Measurements from ENCODE around the gene FRS3.

FRS3 gene

DNA sequence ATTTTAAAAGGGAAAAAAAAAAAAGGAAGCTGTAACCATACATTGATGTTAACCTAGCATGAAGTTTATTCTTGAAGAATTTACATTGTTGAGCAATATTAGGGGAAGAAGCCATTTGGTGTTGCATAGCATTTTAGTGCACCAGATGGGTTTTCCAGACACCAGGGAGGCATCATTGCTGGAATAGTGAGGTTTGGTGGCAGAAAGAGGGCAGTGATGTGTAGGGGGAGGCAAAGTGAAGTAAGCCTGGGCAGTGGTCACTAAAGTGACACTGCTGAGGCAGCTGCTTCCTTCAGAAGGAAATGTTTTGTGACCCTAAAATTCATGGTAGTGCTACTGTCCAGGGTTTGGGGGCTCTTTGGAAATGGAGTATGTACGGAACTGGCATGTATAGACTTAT is 10.3 kb upstream of the FRS3 start:
- DNase-seq (ENCODE audit: low spot score) = no peak

DNA sequence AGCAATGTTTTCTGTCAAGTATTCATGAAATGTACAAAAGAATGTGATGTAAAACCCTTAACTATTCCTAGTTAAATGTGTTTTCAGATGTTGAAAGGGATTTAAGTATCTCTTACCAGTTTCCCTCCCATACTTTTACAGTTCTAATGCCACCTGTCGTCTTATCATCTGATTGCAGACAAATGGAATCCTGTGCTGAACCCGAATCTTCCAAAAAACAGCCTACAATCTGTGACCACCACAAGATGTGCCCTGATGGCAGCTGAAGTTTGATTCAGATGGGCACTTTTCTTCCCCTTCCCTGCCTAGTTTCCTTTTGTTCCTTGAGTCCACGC is 9.7 kb upstream of the FRS3 start:
- DNase-seq (ENCODE audit: low spot score) = no peak

DNA sequence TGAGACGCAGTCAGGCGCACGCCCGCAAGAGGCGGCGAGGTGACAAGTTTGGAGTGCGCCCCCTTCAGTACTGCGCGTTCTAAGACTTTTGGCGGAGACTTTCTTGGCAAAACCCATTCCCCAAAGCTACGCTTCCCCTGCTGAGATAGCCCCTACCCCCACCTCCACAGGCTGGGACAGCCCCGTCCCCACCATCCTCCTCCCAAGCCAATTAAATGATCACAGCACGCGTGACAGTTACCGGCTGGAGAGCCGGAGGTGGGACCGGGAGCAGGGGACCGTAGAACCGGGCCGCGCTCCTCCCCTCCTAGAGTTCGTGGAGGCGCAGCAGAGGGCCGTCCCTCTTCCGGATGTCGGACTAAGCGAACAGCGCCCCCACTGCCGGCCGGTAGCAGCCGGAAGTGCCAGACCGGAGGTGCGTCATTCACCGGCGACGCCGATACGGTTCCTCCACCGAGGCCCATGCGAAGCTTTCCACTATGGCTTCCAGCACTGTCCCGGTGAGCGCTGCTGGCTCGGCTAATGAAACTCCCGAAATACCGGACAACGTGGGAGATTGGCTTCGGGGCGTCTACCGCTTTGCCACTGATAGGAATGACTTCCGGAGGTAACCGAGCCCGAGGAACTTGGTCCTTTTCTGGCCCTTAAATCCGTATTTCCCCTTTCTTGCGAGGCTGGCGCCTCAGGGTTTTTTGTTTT is 7.7 kb upstream of the FRS3 start, which contains the start of gene TOMM6:
TSS of gene TOMM6 (plus strand) at position 476 of the 699 bp plus-strand sequence. CDS start at position 480, 4 bp downstream.
- DNase-seq (ENCODE audit: low spot score) = peak; percentile 94

DNA sequence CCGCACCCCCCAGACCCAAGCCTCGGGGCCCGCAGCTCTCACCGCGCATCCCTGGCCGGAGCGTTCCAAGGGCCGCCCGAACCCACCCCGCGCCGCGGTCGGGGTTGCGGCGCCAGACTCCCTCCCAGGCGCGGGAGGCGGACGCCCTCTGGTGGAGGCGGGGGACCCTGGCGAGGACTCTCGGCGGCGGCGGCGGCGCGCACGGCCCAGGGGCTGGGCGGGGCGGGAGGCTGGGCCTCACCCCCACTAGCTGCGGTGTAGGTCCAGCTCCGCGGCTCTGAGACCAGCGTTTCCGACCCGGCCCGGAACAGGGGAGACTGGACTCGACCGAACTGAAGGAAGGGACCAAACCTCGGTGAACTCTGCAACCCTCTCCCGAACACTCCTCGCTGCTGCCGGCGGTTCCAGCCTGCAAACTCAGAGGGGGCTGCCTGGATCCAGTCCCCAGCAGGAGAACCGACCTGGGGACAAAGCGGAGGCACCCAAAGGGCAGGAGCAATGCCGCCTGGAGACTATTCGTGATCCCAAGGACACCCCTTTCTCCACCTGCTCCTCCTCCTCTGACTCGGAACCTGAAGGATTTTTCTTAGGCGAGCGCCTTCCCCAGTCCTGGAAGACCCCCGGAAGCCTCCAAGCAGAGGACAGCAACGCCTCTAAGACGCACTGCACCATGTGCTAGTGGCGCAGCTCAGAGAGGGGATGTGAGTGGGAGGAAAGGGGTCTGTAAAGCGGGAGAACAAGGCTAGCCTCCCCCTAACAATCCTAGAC is 6.9 kb upstream of the FRS3 start:
- peak; percentile 94 for DNase-seq (ENCODE audit: low spot score)

DNA sequence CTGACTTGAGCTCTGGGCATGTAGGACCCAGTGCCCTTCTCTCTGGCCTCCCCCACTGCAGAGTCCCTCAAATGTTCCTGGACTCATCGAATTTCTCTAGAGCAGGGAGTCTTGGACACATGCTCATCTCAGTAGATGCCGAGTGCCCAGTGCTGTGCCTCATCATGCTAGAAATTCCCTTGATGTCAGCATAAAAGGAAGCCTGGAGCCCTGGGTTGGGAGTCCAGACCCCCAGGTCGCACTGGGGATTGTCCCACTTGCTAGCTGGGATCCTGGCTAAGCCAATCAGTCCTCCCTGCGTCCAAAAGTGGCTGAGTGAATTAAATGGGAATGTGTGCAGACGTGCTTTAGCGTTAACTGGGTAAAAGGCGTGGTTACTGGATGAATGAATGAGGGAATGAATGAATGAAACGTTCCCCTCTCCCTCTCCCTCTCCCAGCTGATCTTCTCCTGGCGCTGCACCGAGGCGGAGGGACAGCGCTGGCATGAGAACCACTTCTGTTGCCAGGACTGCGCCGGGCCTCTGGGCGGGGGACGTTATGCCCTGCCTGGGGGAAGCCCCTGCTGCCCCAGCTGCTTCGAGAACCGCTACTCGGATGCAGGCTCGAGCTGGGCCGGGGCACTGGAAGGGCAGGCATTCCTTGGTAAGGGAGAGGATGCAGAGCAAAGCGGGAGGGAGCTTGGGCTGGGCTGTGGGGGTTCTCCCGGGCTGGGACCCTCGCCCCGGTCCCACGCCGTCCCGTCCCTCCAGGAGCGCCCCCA is 6.2 kb upstream of the FRS3 start:
- peak; percentile 59 for DNase-seq (ENCODE audit: low spot score)

DNA sequence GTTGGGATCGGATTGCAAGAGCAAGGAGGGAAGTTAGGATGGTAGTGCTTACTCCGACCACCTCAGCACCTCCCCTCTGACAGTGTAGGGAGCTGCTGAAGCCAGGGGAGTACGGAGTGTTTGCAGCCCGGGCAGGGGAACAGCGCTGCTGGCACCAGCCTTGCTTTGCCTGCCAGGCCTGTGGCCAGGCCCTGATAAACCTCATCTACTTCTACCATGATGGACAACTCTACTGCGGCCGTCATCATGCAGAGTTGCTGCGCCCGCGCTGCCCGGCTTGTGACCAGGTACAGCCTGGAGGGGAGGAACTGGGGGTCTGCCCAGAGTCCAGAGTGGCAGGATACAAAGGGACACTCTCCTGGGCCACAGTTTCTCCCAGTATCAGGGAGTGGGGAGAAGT is 5.6 kb upstream of the FRS3 start:
- no peak for DNase-seq (ENCODE audit: low spot score)

DNA sequence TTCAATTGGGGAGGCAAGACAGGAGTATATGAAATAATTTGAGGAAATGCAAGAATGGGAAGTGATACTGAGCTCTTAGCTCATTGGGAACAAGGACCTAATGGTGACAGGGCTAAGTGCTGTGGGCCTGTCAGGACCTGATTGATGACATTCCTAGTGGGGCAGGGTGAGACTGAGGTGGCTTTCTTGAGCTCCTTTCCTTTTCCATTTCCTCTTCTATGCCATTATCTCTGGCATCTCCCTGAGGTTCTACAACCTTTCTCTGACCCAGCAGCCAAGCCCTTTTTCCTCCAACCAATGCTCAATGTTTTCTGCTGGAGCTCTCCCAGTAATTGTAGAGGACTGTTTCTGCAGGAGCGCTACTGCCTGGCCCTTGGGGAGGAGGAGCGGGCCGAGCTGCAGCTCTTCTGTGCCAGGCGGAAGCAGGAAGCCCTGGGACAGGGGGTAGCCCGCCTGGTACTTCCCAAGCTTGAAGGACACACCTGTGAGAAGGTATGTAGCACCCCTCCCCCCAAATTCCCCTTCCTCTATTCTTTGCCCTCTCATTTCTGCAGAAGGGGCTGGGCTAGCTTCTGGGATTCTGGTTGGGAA is 5.0 kb upstream of the FRS3 start:
- DNase-seq (ENCODE audit: low spot score) = no peak

DNA sequence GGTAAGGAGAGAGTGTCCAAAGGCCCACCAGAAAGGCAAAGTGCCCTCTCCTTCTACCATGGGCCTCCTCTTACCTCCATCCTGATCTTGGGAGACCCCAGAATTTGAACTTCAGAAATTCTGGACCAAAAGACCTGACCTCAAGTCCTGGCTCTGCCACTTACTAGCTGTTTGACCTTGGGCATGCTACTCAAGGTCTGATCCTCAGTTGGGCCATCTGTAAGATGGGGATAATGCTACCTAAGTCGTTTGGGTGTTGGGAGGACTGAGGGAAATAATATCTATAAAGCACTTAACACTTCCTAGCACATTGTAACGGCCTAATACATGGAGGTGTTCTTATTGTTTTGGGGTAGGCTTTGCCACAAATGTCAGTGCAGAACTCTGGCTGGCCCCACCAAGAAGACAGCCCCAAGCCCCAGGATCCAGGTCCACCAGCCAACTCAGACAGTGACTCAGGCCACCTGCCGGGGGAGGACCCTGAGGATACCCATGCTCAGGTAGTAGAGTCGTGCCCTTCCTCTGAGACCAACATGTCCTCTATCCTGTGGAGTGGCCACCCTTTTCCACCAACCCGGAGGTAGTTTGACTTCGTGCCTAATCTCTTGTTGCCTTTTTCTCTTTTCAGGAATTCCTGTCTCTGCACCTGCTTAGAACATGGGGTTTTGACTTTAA is 3.5 kb upstream of the FRS3 start:
- DNase-seq (ENCODE audit: low spot score) = no peak

DNA sequence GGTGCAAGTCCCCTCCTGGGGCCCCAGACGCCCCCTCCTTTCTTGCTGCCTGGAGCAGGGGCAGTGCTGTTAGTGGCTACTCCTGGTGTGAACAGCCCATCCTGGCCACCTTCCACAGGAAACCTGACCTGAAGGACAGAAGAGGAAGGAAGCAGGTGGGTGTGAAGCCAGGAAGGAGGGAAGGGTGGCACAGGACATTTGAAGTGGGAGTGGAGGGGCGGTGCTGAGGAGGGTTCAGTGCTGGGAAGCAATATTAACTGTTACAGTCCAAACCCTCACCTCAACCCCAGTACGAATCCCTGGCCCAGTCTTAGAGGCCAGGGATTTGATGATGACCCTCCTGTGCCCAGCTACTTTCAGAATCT is 1.6 kb upstream of the FRS3 start:
- DNase-seq (ENCODE audit: low spot score) = no peak

DNA sequence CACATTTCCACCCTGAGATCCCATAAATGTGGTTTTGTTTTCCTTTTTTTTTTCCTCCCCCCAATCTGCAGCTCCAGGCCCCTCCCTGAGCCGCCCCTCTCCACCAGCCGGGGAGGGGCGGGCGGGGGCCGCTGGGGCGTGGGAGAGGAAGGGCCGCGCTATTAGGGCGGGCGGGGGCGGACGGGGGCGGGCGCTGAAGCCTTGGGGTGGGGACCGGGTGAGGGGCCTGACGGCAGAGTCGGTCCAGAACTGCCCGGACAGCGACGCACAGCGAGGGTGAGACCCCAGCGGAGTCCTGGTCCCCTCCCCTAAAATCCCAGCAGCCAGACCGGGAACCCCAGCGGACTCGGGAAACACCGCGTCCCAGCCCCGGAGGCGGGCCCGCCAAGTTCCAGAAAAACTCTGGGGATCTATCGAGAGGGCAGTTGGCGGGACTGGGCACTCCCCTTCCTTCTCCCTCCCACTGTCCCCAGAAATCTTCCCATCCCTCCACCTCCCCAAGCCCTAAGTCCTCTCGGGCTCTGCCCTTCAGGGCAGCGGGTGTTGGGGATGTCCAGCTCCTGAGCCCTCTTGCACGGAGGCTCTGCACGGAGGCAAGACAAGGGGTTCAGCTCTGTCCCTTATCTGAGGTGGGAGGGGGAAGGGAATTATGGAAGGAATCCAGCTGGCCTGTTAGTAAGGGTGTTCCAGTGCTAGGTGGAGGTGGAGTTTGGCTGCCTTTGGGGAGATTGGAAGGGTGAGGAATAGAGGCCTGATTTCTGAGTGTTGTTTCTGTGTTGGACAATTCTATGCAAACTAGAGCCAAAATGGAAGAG is 1.1 kb upstream of the FRS3 start, which contains the start of gene PRICKLE4:
TSS of gene PRICKLE4 (plus strand) at position 232 of the 815 bp plus-strand sequence. CDS start 2,692 bp downstream, outside the sequence.
- peak; percentile 54 for DNase-seq (ENCODE audit: low spot score)

DNA sequence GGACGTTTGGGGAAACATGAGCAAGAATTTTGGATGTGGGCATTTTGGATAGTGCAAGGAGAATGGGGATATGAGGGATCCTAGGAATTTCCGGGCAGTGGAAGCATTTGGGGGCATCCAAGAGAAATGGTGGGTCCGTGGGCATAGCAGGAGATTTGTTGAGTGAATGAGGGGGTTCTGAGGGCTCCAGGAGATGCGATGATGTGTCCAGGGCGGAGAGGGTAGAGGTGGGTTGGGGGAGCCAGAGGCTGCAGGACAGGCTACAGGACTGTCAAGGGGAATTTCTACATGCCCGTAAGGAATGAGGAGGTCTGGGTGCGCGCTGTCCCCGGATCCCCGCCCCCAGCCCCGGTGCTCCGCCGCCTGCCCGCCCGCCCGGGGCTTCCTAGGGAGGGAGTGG is 364 bp downstream of the FRS3 start:
- DNase-seq (ENCODE audit: low spot score) = no peak

DNA sequence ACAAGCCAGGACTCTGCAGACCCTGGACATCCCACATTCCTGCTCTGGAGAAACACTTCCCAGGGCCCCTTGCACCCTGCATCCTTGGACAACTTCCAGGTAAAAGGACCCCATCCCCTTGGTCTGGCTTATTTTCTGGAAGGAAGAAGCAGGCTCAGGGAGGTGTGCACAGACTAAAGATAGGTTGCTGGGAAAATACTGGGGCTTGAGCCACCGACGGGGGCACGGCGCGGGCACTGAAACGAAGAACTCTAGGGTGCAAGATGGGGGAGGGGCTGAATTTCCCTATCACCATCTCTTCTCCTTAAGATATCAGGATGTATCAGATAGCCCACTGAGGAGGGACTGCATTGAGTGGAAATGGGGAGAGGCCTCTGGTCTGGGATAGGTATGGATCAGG is 805 bp downstream of the FRS3 start:
- DNase-seq (ENCODE audit: low spot score) = no peak

DNA sequence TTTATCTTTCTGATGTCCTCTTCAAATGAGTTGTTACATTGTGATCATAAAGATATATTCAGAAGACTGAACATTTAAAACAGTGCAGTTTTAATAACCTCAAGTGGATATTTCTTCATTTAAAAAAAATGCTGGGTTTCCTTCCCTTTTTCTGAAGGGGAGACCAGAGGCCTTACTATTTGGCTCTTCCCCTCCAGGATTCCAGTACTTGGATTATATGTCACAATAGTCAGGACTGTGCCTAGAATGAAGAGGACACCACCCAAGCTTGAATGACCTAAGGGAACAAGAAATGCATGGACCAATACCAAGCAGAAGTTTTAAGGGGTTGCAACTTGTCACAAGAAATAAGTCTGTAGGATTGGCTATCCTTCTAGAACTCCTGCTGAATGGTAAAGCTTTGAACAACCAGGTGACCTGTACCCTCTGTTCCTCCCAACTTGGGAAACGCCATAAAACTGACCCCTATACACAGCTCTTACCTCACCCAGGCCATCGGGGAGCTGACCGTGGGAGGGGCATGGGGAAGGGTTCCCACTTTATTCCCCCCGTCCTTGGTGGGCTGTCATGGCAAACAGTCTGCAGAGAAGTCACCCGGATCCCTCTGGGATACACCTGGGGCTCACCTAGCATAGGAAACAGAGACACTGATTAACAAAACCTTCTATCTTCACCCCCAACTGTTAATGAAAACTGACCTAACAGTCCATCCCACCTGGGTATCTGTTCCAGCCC is 2.0 kb downstream of the FRS3 start:
- no peak for DNase-seq (ENCODE audit: low spot score)

DNA sequence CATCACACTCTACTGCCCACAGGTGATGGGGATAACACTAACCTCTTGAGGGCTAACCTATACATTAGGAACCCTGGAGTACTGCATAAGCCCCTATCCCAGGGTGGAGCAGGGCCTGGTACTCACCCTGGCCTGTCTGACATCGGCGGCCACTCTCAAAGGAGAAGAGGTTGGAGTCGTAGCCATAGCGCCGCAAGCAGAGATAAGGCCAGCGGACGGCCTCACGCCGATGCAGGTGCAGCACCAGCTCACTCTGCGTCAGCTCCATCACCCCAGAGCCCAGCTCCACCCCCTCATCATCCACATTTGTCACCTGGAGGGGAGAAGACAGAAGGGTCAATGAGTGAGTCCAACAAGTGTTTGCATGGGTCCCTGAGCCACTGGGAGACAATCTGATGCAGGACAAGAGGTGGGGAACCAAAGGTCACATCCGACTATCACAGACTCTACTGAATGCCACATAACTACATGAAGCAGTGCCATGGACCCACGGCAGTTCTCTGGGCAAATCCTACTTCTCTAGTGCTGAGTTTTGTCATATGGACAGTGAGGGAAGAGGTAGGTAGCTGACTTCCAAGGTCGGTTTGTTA is 4.3 kb downstream of the FRS3 start:
- no peak for DNase-seq (ENCODE audit: low spot score)

DNA sequence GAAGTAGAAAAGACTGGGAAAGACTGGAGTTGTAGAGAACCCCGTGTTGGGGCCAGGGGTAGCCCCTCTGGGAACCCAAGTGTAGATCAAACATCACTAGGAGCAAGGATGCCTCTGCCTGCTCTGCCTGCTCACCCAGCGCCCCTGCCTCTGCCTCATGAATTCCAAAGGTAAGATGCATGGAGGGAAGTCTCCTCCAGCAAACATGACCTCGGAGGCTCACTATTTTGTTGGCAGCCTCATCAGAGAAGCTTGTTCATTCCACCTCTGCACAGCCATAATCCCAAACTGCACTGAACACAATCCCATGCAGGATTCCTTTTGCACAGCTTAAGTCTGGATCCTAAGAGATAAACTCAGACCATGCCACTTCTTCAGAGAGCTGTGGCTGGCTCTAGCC is 4.9 kb downstream of the FRS3 start:
- no peak for DNase-seq (ENCODE audit: low spot score)

DNA sequence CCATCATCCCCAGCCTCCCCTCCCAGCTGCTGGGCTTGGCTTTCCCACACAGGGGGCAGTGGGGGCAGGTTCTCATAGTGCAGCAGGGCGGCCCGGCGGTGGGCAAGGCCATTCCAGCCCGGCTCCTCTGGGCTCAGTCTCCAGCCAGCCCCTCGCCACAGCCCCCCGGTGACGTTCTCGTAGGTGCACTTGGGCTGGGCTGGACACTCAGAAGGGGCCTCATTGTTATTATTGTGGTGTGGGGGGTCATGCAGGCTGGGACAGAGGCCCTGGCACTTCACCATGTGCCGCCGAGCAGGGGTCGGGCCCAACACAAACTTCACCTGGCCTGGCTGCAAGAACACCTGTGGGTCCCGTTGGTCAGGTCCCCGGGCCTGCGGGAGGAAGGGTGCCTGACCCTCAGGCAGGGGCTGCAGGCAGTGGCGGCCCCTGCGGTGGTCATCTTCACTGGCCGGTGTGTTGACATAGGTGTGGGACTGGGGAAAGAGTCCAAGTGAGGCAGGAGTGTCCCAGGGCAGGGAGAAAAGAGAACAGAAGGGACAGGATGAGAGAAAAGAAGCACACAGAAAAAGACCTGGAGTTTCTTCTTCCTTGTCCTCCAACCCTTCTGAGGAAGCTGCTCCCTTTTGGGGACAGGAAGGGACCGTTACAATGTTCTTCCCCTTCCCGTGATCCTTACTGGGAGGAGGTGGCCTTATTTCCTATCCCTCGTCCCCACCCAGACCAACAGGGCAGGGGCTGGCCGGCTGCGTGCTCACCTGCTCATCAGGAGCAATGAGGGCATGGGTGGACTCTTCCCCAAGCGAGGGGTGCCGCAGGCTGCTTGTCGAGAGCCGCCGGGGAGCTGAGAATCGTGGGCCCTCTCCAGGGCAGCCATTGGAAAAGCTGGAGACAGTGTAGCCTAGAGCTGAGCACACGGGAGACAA is 8.4 kb downstream of the FRS3 start:
- no peak for DNase-seq (ENCODE audit: low spot score)

DNA sequence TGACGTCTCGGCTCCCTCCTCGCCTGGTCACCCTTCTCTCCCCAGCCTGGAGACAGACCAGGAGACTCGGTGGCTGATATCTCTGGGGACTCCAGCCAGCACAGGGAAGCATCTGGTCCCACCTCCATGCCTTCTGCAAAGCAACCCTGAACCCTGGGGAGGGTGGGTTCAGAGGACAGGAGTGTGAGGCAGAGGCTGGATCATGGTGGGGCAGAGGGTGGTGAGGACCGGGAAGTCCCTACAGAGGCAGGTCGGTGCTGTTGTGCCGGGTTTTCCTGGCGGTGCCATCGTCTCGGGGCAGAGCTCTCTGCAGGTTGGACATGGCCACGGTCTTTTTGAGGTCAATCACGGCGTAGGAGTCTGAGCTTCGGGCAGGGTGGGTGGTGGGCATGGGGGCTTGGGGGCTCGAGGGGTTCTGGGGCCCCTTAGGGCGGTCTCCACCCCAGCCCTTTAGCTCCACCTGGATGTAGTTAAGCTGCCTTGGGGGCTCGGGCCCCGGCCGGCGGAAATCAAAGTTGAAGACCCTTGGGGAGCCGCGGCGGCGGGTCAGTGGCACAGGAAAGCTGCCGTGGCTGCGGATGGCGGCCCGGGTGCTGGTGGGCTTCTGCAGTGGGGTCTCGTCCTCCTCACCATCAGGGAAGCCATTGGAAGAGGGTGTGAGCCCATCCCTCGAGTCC is 9.2 kb downstream of the FRS3 start:
- DNase-seq (ENCODE audit: low spot score) = no peak

DNA sequence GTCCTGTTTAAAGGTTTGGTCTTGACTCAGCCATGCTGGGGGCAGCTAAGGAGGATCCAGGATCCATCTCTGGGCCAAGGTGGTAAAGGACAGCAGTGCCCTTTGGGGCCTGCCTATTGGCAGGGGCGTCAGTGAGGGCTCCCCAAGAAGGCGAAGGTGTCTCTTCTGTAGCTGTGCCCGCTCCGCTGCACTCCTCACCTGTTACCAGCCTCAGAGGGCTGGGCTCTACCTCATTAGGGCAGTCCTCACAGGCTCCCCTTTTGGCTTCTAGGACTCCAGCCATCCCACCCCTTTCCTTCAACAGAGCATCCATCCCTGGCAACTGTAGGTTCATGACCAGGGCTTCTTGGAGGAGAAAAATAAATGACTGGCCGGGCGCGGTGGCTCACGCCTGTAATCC is 10.3 kb downstream of the FRS3 start:
- no peak for DNase-seq (ENCODE audit: low spot score)

Measured in AG08396 (cell line).